Fibroblast of skin of left biceps (primary cell): Measurements from ENCODE around the gene CFAP70.
"Not testable (repeated sequence)": the region's sequence is repeated elsewhere in the genome, so short reads cannot be mapped to it uniquely, and the experiment has no call there.

ENCODE experiments used
- DNase-seq, 2 experiments: peaks; one replicate each; pipeline ENCODE4 v3.0.0-alpha.2; 2013; ENCODE audit warnings: low read depth in 2 of 2

CFAP70 gene

GRCh38 chr10:73339436-73339835 lies 19.2 kb downstream of the CFAP70 start:
- DNase-seq: no peak

DNA sequence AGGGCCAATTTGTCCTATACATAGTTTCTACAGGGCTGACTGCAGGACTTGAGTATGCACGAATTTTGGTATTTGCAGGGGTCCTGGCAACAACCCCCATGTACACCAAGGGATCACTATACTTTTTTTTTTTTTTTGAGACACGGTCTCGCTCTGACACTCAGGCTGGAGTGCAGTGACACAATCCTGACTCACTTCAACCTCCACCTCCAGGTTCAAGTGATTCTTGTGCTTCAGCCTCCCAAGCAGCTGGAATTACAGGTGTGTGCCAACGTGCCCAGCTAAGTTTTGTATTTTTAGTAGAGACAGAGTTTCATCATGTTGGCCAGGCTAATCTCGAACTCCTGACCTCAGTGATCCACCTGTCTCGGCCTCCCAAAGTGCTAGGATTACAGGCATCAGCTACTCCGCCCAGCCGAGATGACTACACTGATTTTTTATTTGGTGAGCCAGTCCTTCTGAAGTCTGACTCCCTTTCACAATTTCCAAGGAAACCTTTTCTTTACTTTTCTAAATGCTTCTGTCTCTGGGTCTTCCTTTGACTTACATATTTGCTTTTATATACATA lies 19.8 kb downstream of the CFAP70 start:
- no peak for DNase-seq

GRCh38 chr10:73333202-73333601 lies 25.5 kb downstream of the CFAP70 start:
- no peak for DNase-seq

- DNase-seq: no peak
Measured at GRCh38 chr10:73332379-73332778, 26.3 kb downstream of the CFAP70 start.

DNA sequence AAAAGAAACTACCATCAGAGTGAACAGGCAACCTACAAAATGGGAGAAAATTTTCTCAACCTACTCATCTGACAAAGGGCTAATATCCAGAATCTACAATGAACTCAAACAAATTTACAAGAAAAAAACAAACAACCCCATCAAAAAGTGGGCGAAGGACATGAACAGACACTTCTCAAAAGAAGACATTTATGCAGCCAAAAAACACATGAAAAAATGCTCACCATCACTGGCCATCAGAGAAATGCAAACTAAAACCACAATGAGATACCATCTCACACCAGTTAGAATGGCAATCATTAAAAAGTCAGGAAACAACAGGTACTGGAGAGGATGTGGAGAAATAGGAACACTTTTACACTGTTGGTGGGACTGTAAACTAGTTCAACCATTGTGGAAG lies 30.1 kb downstream of the CFAP70 start:
- not testable (repeated sequence) for DNase-seq

GRCh38 chr10:73325290-73325689 lies 33.4 kb downstream of the CFAP70 start:
- DNase-seq: not testable (repeated sequence)

DNA sequence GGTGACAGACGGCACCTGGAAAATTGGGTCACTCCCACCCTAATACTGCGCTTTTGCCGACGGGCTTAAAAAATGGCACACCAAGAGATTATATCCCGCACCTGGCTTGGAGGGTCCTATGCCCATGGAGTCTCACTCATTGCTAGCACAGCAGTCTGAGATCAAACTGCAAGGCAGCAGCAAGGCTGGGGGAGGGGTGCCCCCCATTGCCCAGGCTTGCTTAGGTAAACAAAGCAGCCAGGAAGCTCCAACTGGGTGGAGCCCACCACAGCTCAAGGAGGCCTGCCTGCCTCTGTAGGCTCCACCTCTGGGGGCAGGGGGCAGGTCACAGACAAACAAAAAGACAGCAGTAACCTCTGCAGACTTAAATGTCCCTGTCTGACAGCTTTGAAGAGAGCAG lies 35.1 kb downstream of the CFAP70 start:
- not testable (repeated sequence) for DNase-seq

GRCh38 chr10:73310475-73310874 lies 48.2 kb downstream of the CFAP70 start:
- no peak for DNase-seq

- DNase-seq: no peak
Measured at GRCh38 chr10:73307203-73307800, 51.4 kb downstream of the CFAP70 start.

- no peak for DNase-seq
Measured at GRCh38 chr10:73306171-73306708, 52.4 kb downstream of the CFAP70 start.

GRCh38 chr10:73296946-73297345 lies 61.7 kb downstream of the CFAP70 start:
- no peak for DNase-seq

DNA sequence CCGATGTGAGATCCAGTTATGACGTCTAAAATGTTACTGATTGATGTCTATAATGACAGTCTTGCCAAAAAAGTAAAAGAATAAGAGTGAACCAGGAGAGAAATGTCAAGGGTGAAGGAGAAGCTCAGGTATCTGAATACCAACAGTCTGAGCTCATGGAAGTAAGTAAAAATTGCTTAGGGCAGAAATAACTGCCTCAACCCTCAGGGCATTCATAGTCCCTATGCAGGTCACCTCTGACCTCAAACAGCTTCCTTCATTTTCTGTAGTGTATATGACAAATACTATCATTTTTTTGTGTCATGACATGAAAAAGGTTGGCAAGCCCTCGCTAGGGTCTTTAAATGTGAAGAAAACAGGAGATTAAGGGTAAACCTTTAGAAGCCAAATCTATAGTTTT lies 65.2 kb downstream of the CFAP70 start:
- no peak for DNase-seq

DNA sequence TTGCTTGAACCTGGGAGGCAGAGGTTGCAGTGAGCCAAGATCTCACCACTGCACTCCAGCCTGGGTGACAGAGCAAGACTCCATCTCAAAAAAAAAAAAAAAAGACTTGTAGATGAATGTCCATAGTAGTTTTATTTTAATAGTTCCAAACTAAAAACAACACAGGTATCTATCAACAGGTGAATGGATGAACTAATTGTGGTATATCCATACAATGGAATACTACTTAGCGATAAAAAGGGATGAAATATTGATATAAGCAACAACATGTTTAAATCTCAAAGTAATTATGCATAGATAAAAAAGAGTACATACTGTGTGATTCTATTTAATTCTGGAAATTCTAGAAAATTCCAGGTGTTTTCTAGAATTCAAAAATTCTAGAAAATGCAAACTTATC lies 68.7 kb downstream of the CFAP70 start:
- DNase-seq: no peak

DNA sequence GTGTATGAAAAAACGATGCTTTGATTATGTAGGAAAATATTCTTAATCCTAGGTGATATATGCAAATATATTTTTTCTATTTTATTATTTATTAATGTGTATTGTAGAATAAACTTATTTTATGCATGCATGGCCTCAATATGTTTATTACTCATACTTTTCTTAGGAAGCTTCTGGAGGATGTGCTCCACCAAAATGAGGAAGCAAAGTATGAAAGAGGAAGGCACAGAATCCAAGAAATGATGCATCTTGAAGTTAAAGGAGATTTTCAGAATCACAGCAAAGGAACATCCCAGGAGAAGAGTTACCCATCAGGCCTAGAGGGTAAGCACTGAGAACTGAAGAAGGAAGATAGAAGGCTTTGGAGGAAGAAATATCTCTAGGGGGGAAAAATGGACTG lies 71.2 kb downstream of the CFAP70 start:
- DNase-seq: no peak

- no peak for DNase-seq
Measured at GRCh38 chr10:73281097-73281496, 77.6 kb downstream of the CFAP70 start.

DNA sequence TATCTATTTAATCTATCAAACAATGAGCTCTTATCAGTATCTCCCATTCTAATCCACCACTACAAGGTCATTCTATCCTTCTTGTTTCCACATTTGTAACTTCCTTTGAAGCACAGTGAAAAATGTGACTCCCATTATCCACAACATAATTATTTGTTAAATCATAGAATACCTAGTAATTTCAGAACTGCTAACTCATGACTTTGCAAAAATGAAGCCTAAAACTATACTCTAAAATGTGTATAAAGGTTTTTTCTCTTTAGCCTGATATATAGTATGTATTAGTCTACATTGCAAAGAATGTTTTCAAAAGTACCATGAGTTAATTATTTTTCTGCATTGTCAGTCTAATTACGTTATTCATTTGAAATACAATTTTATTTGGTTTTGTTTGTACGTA lies 94.2 kb downstream of the CFAP70 start:
- DNase-seq: no peak

GRCh38 chr10:73263693-73264347 lies 94.8 kb downstream of the CFAP70 start:
- no peak for DNase-seq

GRCh38 chr10:73262880-73263555 lies 95.6 kb downstream of the CFAP70 start:
- no peak for DNase-seq

DNA sequence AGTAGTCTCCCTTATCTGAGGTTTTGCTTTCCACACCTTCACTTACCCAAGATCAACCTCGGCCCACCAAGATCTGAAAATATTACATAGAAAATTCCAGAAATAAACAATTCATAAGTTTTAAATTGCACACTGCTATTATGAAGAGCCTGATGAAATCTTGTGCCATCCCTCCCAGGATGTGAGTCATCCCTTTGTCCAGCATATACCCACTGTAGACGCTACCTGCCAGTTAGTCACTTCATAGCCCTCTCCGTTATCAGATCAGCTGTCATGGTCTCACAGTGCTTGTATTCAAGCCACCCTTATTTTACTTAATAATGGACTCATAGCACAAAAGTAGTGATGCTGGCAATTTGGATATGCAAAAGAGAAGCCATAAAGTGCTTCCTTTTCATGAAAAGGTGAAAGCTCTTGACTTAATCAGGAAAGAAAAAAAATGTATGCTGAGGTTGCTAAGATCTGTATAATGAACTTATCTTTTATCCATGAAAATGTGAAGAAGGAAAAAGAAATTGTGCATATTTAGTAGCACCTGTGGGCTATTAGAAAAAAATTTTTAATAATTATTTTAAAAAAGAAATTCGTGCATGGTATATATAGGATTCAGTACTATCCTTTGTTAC lies 96.4 kb downstream of the CFAP70 start:
- peak in 1 of 2 experiments; percentile 15 for DNase-seq

DNA sequence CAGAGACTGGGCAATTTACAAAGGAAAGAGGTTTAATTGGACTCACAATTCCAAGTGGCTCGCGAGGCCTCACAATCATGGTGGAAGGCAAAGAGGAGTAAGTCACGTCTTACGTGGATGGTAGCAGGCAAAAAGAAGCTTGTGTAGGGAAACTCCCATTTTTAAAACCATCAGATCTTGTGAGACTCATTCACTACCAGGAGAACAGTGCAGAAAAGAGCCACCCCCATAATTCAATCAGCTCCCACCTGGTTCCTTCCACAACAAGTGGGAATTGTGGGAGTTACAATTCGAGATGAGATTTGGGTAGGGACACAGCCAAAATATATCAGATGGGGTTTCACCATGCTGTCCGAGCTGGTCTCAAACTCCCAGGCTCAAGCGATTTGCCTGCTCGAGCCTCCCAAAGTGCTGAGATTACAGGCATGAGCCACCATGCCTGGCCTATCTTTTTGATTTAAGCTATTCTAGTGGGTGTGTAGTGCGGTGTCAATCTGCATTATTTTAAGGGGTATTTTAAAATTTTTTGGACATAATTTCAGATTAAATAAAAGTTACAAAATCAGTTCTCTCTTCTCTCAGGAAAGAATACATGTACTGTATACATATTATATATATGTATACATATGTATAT lies 97.2 kb downstream of the CFAP70 start:
- DNase-seq: no peak

DNA sequence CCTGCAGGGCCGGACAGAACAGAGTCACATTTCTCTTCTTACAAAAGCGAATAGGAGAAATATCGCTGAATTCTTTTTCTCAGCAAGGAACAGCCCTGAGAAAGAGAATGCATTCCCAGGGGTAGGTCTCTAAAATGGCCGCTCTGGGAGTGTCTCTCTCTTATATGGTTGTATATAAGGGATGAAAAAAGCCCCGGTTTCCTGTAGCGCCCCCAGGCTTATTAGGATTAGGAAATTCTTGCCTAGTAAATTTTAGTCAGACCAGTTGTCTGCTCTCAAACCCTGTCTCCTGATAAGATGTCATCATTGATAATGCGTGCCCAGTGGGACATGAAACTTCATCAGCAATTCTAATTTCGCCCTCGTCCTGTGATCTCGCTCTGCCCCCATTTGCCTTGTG lies 100.1 kb downstream of the CFAP70 start:
- DNase-seq: not testable (repeated sequence)

DNA sequence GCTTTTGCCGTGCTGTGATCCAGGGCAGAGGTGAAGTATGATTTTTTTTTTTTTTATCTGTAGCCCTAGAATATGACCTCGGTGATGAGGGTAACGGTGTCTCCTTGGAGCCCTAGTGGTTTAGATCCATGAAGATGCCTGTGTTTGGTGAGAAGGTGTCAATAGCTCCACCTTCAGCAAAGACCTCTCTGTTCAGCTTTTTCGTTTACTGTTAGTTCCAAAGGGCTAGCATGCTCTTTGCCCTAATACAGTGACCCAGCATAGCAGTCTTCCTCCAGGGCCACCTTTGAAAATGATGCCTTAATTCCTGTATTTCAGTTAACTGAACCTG lies 105.5 kb downstream of the CFAP70 start:
- no peak for DNase-seq
